Adipocyte (in vitro differentiated cells): Measurements from ENCODE around the gene ERRFI1.
A peak's percentile ranks its signal among the peaks of the same experiment; 100 is the strongest.

ENCODE experiments used
- DNase-seq: peaks from one replicate; pipeline ENCODE4 v3.0.0-alpha.2; 2015; ENCODE audit warnings: low read depth
- H3K27me3 ChIP-seq: replicated peaks from 2 replicates; pipeline ENCODE4 v1.7.0; 2013; ENCODE audit warnings: mild to moderate bottlenecking, low read length, moderate library complexity; ENCODE audit not compliant: control insufficient read depth, insufficient read depth
- H3K36me3 ChIP-seq: 2 replicates; pipeline ENCODE4 v1.7.0; 2013; ENCODE audit warnings: low read length, mild to moderate bottlenecking, moderate library complexity; ENCODE audit not compliant: control insufficient read depth, insufficient read depth, severe bottlenecking
- H3K4me1 ChIP-seq: 2 replicates; pipeline ENCODE4 v1.7.0; 2013; ENCODE audit warnings: mild to moderate bottlenecking, low read length, moderate library complexity; ENCODE audit not compliant: control insufficient read depth, insufficient read depth
- H3K4me3 ChIP-seq: 2 replicates; pipeline ENCODE4 v1.7.0; 2013; ENCODE audit warnings: mild to moderate bottlenecking, low read length, moderate library complexity
- H3K9ac ChIP-seq: 2 replicates; pipeline ENCODE4 v1.7.0; 2013; ENCODE audit warnings: mild to moderate bottlenecking, low read length, moderate library complexity
- H3K9me3 ChIP-seq: 2 replicates; pipeline ENCODE4 v1.7.0; 2013; ENCODE audit warnings: mild to moderate bottlenecking, low read length, moderate library complexity; ENCODE audit not compliant: control insufficient read depth

ERRFI1 gene

GRCh38 chr1:7994827-7995226, 31.3 kb downstream of the ERRFI1 start:
- no peak for DNase-seq

DNA sequence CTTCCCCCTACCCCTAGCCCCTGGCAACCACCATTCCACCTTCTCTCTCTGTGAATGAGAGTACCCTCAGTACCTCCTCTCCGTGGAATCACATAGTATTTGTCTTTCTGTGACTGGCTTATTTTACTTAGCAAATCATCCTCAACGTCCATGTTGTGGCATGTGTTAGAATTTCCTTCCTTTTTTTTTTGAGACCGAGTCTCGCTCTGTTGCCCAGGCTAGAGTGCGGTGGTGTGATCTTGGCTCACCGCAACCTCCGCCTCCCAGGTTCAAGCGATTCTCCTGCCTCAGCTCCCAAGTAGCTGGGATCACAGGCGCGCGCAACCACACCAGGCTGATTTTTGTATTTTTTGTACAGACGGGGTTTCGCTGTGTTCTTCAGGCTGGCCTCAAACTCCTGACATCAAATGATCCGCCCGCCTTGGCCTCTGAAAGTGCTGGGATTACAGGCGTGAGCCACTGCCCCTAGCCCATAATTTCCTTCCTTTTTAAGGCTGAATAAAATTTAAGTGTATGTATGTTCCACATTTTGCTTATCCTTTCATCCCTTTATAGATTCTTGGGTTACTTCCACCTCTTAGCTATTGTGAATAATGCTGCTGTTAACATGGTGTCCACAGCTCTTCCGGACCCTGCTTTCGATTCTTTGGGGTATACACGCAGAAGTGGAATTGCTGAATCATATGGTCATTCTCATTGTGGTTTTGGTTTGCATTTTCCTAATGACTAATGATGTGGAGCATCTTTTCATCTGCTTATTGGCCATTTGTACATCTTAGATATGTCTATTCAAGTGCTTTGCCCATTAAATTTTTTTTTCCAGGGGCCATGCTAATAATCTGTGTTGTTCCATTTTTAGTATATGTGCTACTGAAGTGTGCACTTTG, 32.3 kb downstream of the ERRFI1 start:
- Histone ChIP-seq H3K27me3 (no peaks in the 10 kb centered on the region), H3K9me3 (no peaks in the 10 kb centered on the region), H3K36me3 (no peaks in the 10 kb centered on the region), H3K9ac (no peak overlapping the region), H3K4me3 (no peak overlapping the region), H3K4me1 (peaks cover 21% of the 10 kb centered on the region)
- peak; percentile 16 for DNase-seq

More at GRCh38 chr1:7994827-7995226, 31.3 kb downstream of the ERRFI1 start:
- H3K9me3 ChIP-seq, result no peaks in the 10 kb centered on the region
- no peak overlapping the region for H3K4me3 ChIP-seq
- no peaks in the 10 kb centered on the region for H3K36me3 ChIP-seq
- H3K9ac ChIP-seq, result no peak overlapping the region
- H3K27me3 ChIP-seq, result no peaks in the 10 kb centered on the region
- peaks cover 11% of the 10 kb centered on the region for H3K4me1 ChIP-seq

GRCh38 chr1:7992885-7993284, 33.2 kb downstream of the ERRFI1 start:
- H3K27me3 ChIP-seq, result no peaks in the 10 kb centered on the region
- H3K9ac ChIP-seq, result no peak overlapping the region
- no peaks in the 10 kb centered on the region for H3K36me3 ChIP-seq
- no peak overlapping the region for H3K4me3 ChIP-seq
- DNase-seq, result peak; percentile 22
- no peaks in the 10 kb centered on the region for H3K9me3 ChIP-seq
- H3K4me1 ChIP-seq, result peaks cover 25% of the 10 kb centered on the region

DNA sequence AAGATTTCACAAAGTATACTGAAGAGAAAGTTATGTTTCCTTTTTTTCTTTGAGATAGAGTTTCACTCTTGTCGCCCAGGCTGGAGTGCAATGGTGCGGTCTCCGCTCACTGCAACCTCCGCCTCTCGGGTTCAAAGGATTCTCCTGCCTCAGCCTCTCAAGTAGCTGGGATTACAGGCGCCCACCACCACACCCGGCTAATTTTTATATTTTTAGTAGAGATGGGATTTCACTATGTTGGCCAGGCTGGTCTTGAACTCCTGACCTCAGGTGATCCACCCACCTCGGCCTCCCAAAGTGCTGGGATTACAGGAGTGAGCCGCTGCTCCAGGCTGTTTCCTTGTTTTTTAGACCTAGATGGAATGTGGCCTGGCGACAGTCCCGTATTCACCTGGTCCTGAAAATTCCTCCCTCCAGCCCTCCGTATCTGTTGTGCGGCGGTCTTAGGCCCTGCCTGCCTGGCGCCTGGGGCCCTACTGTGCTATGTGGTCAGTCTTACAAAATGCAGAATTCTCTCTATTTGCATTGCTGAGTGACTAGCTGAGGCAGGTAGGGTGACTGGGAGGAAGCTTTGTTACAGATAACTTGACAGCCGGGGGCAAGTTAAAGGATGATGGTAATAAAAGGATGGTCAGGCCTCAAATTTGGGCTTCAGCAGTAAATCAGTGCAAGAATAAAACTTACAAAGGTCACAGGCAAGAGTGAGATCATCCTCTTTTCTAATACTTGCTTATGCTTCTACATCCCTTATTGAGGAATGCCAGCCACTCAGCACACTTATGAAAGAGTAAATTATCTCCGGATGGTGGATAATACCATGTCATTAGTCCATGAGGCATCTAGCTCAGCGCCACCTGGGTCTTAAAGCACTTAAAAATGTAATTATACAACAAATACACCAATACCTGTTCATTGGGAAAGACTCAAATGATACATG, 34.3 kb downstream of the ERRFI1 start:
- H3K9me3 ChIP-seq, result no peaks in the 10 kb centered on the region
- H3K27me3 ChIP-seq, result no peaks in the 10 kb centered on the region
- H3K4me1 ChIP-seq, result peaks cover 25% of the 10 kb centered on the region
- no peak for DNase-seq
- H3K4me3 ChIP-seq, result no peak overlapping the region
- no peak overlapping the region for H3K9ac ChIP-seq
- H3K36me3 ChIP-seq, result no peaks in the 10 kb centered on the region

GRCh38 chr1:7989762-7990428, 36.2 kb downstream of the ERRFI1 start:
- H3K27me3 ChIP-seq, result no peaks in the 10 kb centered on the region
- H3K4me3 ChIP-seq, result no peak overlapping the region
- H3K9me3 ChIP-seq, result no peaks in the 10 kb centered on the region
- H3K36me3 ChIP-seq, result peaks cover 18% of the 10 kb centered on the region
- no peak overlapping the region for H3K9ac ChIP-seq
- peak; percentile 53 for DNase-seq
- peaks cover 25% of the 10 kb centered on the region for H3K4me1 ChIP-seq

DNA sequence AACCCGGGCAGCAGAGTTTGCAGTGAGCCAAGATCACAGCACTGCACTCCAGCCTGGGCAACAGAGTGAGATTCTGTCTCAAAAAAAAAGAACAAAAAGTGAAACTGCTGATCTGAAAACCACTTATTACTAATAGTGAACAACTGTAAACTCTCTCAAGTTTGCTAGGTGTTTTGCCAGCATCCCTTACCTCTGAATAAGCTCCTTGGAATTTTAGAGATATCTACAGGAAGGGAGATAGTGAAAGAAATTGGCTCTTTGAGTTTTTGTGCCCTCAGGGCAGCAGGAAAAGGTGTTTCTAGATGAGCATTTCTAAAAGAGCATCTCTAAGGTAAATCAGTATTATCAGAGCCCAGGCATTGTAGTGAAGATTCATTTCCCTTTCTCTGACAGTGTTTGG, 37.5 kb downstream of the ERRFI1 start:
- Histone ChIP-seq H3K4me1 (peaks cover 22% of the 10 kb centered on the region), H3K4me3 (no peak overlapping the region), H3K9me3 (no peaks in the 10 kb centered on the region), H3K36me3 (peaks cover 31% of the 10 kb centered on the region), H3K27me3 (no peaks in the 10 kb centered on the region), H3K9ac (peak overlapping the region; percentile 43)
- DNase-seq, result no peak

DNA sequence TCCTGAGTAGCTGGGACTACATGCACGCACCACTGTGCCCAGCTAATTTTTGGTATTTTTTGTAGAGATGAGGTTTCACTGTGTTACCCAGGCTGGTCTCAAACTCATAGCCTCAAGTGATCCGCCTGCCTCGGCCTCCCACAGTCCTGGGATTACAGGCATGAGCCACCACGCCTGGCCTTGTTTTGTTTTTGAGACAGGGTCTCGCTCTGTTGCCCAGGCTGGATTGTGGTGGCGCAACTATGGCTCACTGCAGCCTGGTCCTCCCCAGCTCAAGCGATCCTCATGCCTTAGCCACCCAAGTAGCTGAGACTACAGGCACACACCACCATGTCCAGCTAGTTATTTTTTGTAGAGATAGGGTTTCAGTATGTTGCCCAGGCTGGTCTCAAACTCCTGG, 38.6 kb downstream of the ERRFI1 start:
- H3K4me3 ChIP-seq, result no peak overlapping the region
- no peaks in the 10 kb centered on the region for H3K9me3 ChIP-seq
- no peak overlapping the region for H3K9ac ChIP-seq
- DNase-seq, result no peak
- H3K4me1 ChIP-seq, result peaks cover 25% of the 10 kb centered on the region
- peaks cover 42% of the 10 kb centered on the region for H3K36me3 ChIP-seq
- no peaks in the 10 kb centered on the region for H3K27me3 ChIP-seq

- DNase-seq, result no peak
- Histone ChIP-seq H3K4me1 (peaks cover 21% of the 10 kb centered on the region), H3K9me3 (no peaks in the 10 kb centered on the region), H3K36me3 (peaks cover 49% of the 10 kb centered on the region), H3K4me3 (no peak overlapping the region), H3K9ac (no peak overlapping the region), H3K27me3 (no peaks in the 10 kb centered on the region)
Measured at GRCh38 chr1:7985851-7986612, 40.1 kb downstream of the ERRFI1 start.

DNA sequence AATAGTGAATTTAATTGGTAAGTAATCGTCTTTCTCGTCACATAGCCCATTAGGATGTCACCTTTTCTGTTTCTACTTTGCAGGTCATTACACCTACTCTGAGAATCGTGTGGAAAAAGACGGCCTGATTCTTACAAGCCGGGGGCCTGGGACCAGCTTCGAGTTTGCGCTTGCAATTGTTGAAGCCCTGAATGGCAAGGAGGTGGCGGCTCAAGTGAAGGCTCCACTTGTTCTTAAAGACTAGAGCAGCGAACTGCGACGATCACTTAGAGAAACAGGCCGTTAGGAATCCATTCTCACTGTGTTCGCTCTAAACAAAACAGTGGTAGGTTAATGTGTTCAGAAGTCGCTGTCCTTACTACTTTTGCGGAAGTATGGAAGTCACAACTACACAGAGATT, 41.3 kb downstream of the ERRFI1 start:
- no peak overlapping the region for H3K9ac ChIP-seq
- no peaks in the 10 kb centered on the region for H3K27me3 ChIP-seq
- no peak overlapping the region for H3K4me3 ChIP-seq
- no peak for DNase-seq
- no peaks in the 10 kb centered on the region for H3K9me3 ChIP-seq
- peaks cover 18% of the 10 kb centered on the region for H3K4me1 ChIP-seq
- peaks cover 60% of the 10 kb centered on the region for H3K36me3 ChIP-seq

GRCh38 chr1:7983086-7983778, 42.9 kb downstream of the ERRFI1 start:
- H3K4me3 ChIP-seq, result no peak overlapping the region
- peak overlapping the region; percentile 74 for H3K9ac ChIP-seq
- H3K36me3 ChIP-seq, result peaks cover 76% of the 10 kb centered on the region
- peaks cover 4% of the 10 kb centered on the region for H3K4me1 ChIP-seq
- no peaks in the 10 kb centered on the region for H3K27me3 ChIP-seq
- no peak for DNase-seq
- no peaks in the 10 kb centered on the region for H3K9me3 ChIP-seq
